ENCODE data around the gene UBE2R2. TPM values are rescaled to one million over a fixed set of nuclear protein-coding genes. Genes with fewer than 3 reads are reported as not detected.
"Not testable (repeated sequence)": the region's sequence is repeated elsewhere in the genome, so short reads cannot be mapped to it uniquely, and the experiment has no call there.

UBE2R2 gene
- total and polyA plus RNA-seq, 4 donors: 16.2 to 29.5 (median 27.4) TPM

GRCh38 chr9:33867747-33868439 lies 50.9 kb downstream of the UBE2R2 start:
- Histone ChIP-seq H3K4me3 (no peak overlapping the region), H3K9me3 (ENCODE audit: control insufficient read depth in 4 of 4, insufficient read depth in 3 of 4, low read length in 3 of 4) (no peaks in the 10 kb centered on the region), H3K27me3 (ENCODE audit: control insufficient read depth in 3 of 3, insufficient read depth in 3 of 3, low read length in 2 of 3) (no peaks in the 10 kb centered on the region), H3K27ac (ENCODE audit: low read depth in 1 of 2, low read length in 1 of 2) (no peak overlapping the region), H3K36me3 (ENCODE audit: control insufficient read depth in 4 of 4, insufficient read depth in 4 of 4, low read length in 4 of 4) (peaks cover 0 to 3% (median 1%) of the 10 kb centered on the region in 4 donors), H3K4me1 (ENCODE audit: control insufficient read depth in 5 of 5, insufficient read depth in 5 of 5, low read length in 5 of 5) (peaks cover 0 to 15% (median 10%) of the 10 kb centered on the region in 5 donors), H3K9ac (ENCODE audit: insufficient read depth in 1 of 2, low read length in 2 of 2) (peak overlapping the region in 1 of 2 donors; percentile 49)
- 77 to 85% methylated on average over 11 of the region's 11 CpGs for WGBS, 2 donors
- ATAC-seq (ENCODE audit: insufficient read depth, low FRiP score): no peak
- DNase-seq: peak in 2 of 3 donors; percentile 31 to 34
- no peak for TF ChIP-seq CTCF (IDR thresholded peaks at IDR 0.05; ENCODE audit: control extremely low read depth, extremely low read depth)

GRCh38 chr9:33868440-33868973 lies 51.5 kb downstream of the UBE2R2 start:
- TF ChIP-seq CTCF (IDR thresholded peaks at IDR 0.05; ENCODE audit: control extremely low read depth, extremely low read depth): no peak
- Histone ChIP-seq H3K27me3 (ENCODE audit: control insufficient read depth in 3 of 3, insufficient read depth in 3 of 3, low read length in 2 of 3) (no peaks in the 10 kb centered on the region), H3K27ac (ENCODE audit: low read depth in 1 of 2, low read length in 1 of 2) (no peak overlapping the region), H3K36me3 (ENCODE audit: control insufficient read depth in 4 of 4, insufficient read depth in 4 of 4, low read length in 4 of 4) (peaks cover 0 to 3% (median 1%) of the 10 kb centered on the region in 4 donors), H3K9me3 (ENCODE audit: control insufficient read depth in 4 of 4, insufficient read depth in 3 of 4, low read length in 3 of 4) (no peaks in the 10 kb centered on the region), H3K9ac (ENCODE audit: insufficient read depth in 1 of 2, low read length in 2 of 2) (no peak overlapping the region), H3K4me3 (no peak overlapping the region), H3K4me1 (ENCODE audit: control insufficient read depth in 5 of 5, insufficient read depth in 5 of 5, low read length in 5 of 5) (peaks cover 0 to 15% (median 10%) of the 10 kb centered on the region in 5 donors)
- peak in 2 of 3 donors; percentile 58 to 71 for DNase-seq
- WGBS, 2 donors: 40 to 47% methylated on average over 3 of the region's 3 CpGs
- no peak for ATAC-seq (ENCODE audit: insufficient read depth, low FRiP score)

- not testable (repeated sequence) for H3K4me3 ChIP-seq
- 95 to 97% methylated on average over 4 of the region's 4 CpGs for WGBS, 2 donors
Observed at GRCh38 chr9:33869243-33869642, 52.3 kb downstream of the UBE2R2 start.

GRCh38 chr9:33877727-33878489 lies 60.9 kb downstream of the UBE2R2 start:
- WGBS, 2 donors: 80 to 87% methylated on average over 10 of the region's 10 CpGs

More at GRCh38 chr9:33869243-33869642, 52.3 kb downstream of the UBE2R2 start:
- not testable (repeated sequence) for DNase-seq; H3K36me3 ChIP-seq (ENCODE audit: control insufficient read depth in 4 of 4, insufficient read depth in 4 of 4, low read length in 4 of 4); H3K27me3 ChIP-seq (ENCODE audit: control insufficient read depth in 3 of 3, insufficient read depth in 3 of 3, low read length in 2 of 3); H3K9ac ChIP-seq (ENCODE audit: insufficient read depth in 1 of 2, low read length in 2 of 2); ATAC-seq (ENCODE audit: insufficient read depth, low FRiP score); H3K9me3 ChIP-seq (ENCODE audit: control insufficient read depth in 4 of 4, insufficient read depth in 3 of 4, low read length in 3 of 4); H3K27ac ChIP-seq (ENCODE audit: low read depth in 1 of 2, low read length in 1 of 2)
- peaks cover 0 to 15% (median 10%) of the 10 kb centered on the region in 5 donors for H3K4me1 ChIP-seq (ENCODE audit: control insufficient read depth in 5 of 5, insufficient read depth in 5 of 5, low read length in 5 of 5)

More at GRCh38 chr9:33877727-33878489, 60.9 kb downstream of the UBE2R2 start:
- H3K36me3 ChIP-seq (ENCODE audit: control insufficient read depth in 4 of 4, insufficient read depth in 4 of 4, low read length in 4 of 4): no peaks in the 10 kb centered on the region
- peaks cover 0 to 8% (median 0%) of the 10 kb centered on the region in 5 donors for H3K4me1 ChIP-seq (ENCODE audit: control insufficient read depth in 5 of 5, insufficient read depth in 5 of 5, low read length in 5 of 5)
- no peaks in the 10 kb centered on the region for H3K9me3 ChIP-seq (ENCODE audit: control insufficient read depth in 4 of 4, insufficient read depth in 3 of 4, low read length in 3 of 4)
- H3K27ac ChIP-seq (ENCODE audit: low read depth in 1 of 2, low read length in 1 of 2): no peak overlapping the region
- DNase-seq (no peak), ATAC-seq (ENCODE audit: insufficient read depth, low FRiP score) (no peak)
- no peak overlapping the region for H3K4me3 ChIP-seq
- no peak overlapping the region for H3K9ac ChIP-seq (ENCODE audit: insufficient read depth in 1 of 2, low read length in 2 of 2)
- TF ChIP-seq CTCF (IDR thresholded peaks at IDR 0.05; ENCODE audit: control extremely low read depth, extremely low read depth): no peak
- H3K27me3 ChIP-seq (ENCODE audit: control insufficient read depth in 3 of 3, insufficient read depth in 3 of 3, low read length in 2 of 3): no peaks in the 10 kb centered on the region

Data from lung (tissue), 12 donors.